SK-N-SH (cell line): Measurements from ENCODE around the gene ALG6. TPM values are rescaled to one million over a fixed set of nuclear protein-coding genes. Genes with fewer than 3 reads are reported as not detected.

Source experiments
- CTCF ChIA-PET: fragments of 300-600, 350-600 bp; formaldehyde crosslinking; extraction: SDS; loops from one replicate; lab custom pipeline; 2021; lab: Yijun Ruan, JAX
- POLR2A ChIA-PET: fragments of 350-600 bp; sonication (Branson Sonifier 250); formaldehyde crosslinking; extraction: SDS; loops from one replicate; lab custom pipeline; 2020; ENCODE audit warnings: antibody characterized with exemption, inconsistent platforms; lab: Yijun Ruan, JAX
- DNase-seq: peaks from one replicate; pipeline ENCODE4 v3.0.0; 2012
- H2AFZ ChIP-seq: fragments of 200-600 bp; sonication (generic); 2 replicates; pipeline ENCODE4 v1.8.1; 2016; ENCODE audit warnings: antibody characterized with exemption, mild to moderate bottlenecking, low read depth
- H3F3A ChIP-seq: fragments of 200-600 bp; sonication (generic); replicated peaks from 2 replicates; pipeline ENCODE3; 2016; ENCODE audit warnings: antibody characterized with exemption, mild to moderate bottlenecking; ENCODE audit not compliant: insufficient read depth
- H3K27ac ChIP-seq, 2 experiments: fragments of 200-500 bp in 1 of 2; fragments of 200-600 bp in 1 of 2; sonication (Bioruptor generic) in 1 of 2; sonication (generic), shearing (Covaris generic) in 1 of 2; 2 replicates each; pipeline versions ENCODE4 v1.5.1 to v1.6.1; 2014 to 2016; ENCODE audit warnings: low read depth in 2 of 2, inconsistent platforms in 1 of 2, low read length in 1 of 2, mild to moderate bottlenecking in 1 of 2, mixed read lengths in 1 of 2
- H3K27me3 ChIP-seq: fragments of 200-600 bp; sonication (generic), shearing (Covaris generic); 2 replicates; pipeline ENCODE4 v1.6.1; 2016; ENCODE audit warnings: mixed run types; ENCODE audit not compliant: insufficient read depth
- H3K36me3 ChIP-seq, 2 experiments: fragments of 200-500 bp in 1 of 2; fragments of 200-600 bp in 1 of 2; sonication (Bioruptor generic) in 1 of 2; sonication (generic) in 1 of 2; replicated peaks in 1 of 2; 2 replicates each; pipeline versions ENCODE3 to v1.5.1; 2014 to 2016; ENCODE audit warnings: low read length in 1 of 2, mild to moderate bottlenecking in 1 of 2; ENCODE audit not compliant: insufficient read depth in 2 of 2, control insufficient read depth in 1 of 2
- H3K4me1 ChIP-seq, 2 experiments: fragments of 200-500 bp in 1 of 2; fragments of 200-600 bp in 1 of 2; sonication (Bioruptor generic) in 1 of 2; sonication (generic), shearing (Covaris generic) in 1 of 2; 2 replicates each; pipeline versions ENCODE4 v1.5.1 to v1.6.1; 2014 to 2016; ENCODE audit warnings: low read depth in 1 of 2, low read length in 1 of 2, mixed run types in 1 of 2; ENCODE audit not compliant: insufficient read depth in 2 of 2, control insufficient read depth in 1 of 2
- H3K4me2 ChIP-seq: fragments of 200-600 bp; sonication (generic), shearing (Covaris generic); 2 replicates; pipeline ENCODE4 v1.6.1; 2017; ENCODE audit warnings: mixed run types
- H3K4me3 ChIP-seq, 2 experiments: fragments of 200-500 bp in 1 of 2; fragments of 200-600 bp in 1 of 2; sonication (Bioruptor generic) in 1 of 2; sonication (generic), shearing (Covaris generic) in 1 of 2; 2 replicates each; pipeline versions ENCODE4 v1.5.1 to v1.8.1; 2014 to 2016; ENCODE audit warnings: low read depth in 2 of 2, inconsistent platforms in 1 of 2, low read length in 1 of 2, mild to moderate bottlenecking in 1 of 2, mixed read lengths in 1 of 2, moderate library complexity in 1 of 2
- H3K79me2 ChIP-seq: fragments of 200-600 bp; sonication (generic); 2 replicates; pipeline ENCODE4 v1.8.1; 2017; ENCODE audit warnings: mild to moderate bottlenecking; ENCODE audit not compliant: insufficient read depth
- H3K9ac ChIP-seq: fragments of 200-600 bp; sonication (generic); 2 replicates; pipeline ENCODE4 v1.6.1; 2017; ENCODE audit warnings: mixed run types
- H3K9me2 ChIP-seq: fragments of 200-600 bp; sonication (generic); 2 replicates; pipeline ENCODE4 v1.6.1; 2017; ENCODE audit warnings: mixed run types
- H3K9me3 ChIP-seq: fragments of 200-600 bp; sonication (generic); 2 replicates; pipeline ENCODE4 v1.6.1; 2017; ENCODE audit warnings: mixed run types, mild to moderate bottlenecking, moderate library complexity
- H4K20me1 ChIP-seq: fragments of 200-600 bp; sonication (generic); 2 replicates; pipeline ENCODE4 v1.6.1; 2017; ENCODE audit warnings: mild to moderate bottlenecking, mixed run types; ENCODE audit not compliant: insufficient read depth
- CHD2 ChIP-seq: fragments of 150-350 bp; IDR thresholded peaks from 2 replicates; pipeline ENCODE4 v1.6.1; 2018; ENCODE audit warnings: low read length; ENCODE audit not compliant: partially characterized antibody
- ELF1 ChIP-seq: IDR thresholded peaks from 2 replicates; pipeline ENCODE4 v1.4.0; 2012
- EZH2phosphoT487 ChIP-seq: fragments of 200-600 bp; sonication (generic); IDR thresholded peaks from 2 replicates; pipeline ENCODE4 v1.6.1; 2017; ENCODE audit warnings: low read depth, mixed run types, mild to moderate bottlenecking, antibody characterized with exemption, moderate library complexity, borderline replicate concordance
- FOSL2 ChIP-seq: IDR thresholded peaks from 2 replicates; pipeline ENCODE4 v1.4.0; 2012; ENCODE audit warnings: low read depth, mild to moderate bottlenecking, moderate library complexity, borderline replicate concordance
- FOXM1 ChIP-seq: IDR thresholded peaks from 2 replicates; pipeline ENCODE4 v1.4.0; 2012; ENCODE audit warnings: low read depth, mild to moderate bottlenecking
- IRF3 ChIP-seq: fragments of 150-350 bp; IDR thresholded peaks from 2 replicates; pipeline ENCODE4 v1.6.1; 2016; ENCODE audit warnings: mild to moderate bottlenecking, low read depth, low read length
- MAX ChIP-seq: IDR thresholded peaks from 2 replicates; pipeline ENCODE4 v1.4.0; 2012; ENCODE audit warnings: low read depth
- NRF1 ChIP-seq: IDR thresholded peaks from 2 replicates; pipeline ENCODE4 v1.6.1; 2012; ENCODE audit warnings: low read depth, mild to moderate bottlenecking, low read length
- PBX3 ChIP-seq: IDR thresholded peaks from 2 replicates; pipeline ENCODE4; 2012
- POLR2AphosphoS5 ChIP-seq: IDR thresholded peaks from 2 replicates; pipeline ENCODE4 v1.6.1; 2012; ENCODE audit warnings: low read depth, low read length
- RCOR1 ChIP-seq: fragments of 150-350 bp; IDR thresholded peaks from 2 replicates; pipeline ENCODE4 v1.6.1; 2017; ENCODE audit warnings: antibody characterized with exemption, low read length
- RXRA ChIP-seq: IDR thresholded peaks from 2 replicates; pipeline ENCODE4 v1.4.0; 2012; ENCODE audit warnings: low read depth, mild to moderate bottlenecking, borderline replicate concordance
- TCF12 ChIP-seq: IDR thresholded peaks from 2 replicates; pipeline ENCODE4 v1.4.0; 2012
- USF2 ChIP-seq: fragments of 150-350 bp; IDR thresholded peaks from 2 replicates; pipeline ENCODE4 v1.6.1; 2017; ENCODE audit warnings: antibody characterized with exemption, low read length, low read depth, borderline replicate concordance
- ZBTB33 ChIP-seq: IDR thresholded peaks from 2 replicates; pipeline ENCODE4 v1.4.0; 2012; ENCODE audit warnings: low read depth, borderline replicate concordance
- WGBS: methylation state at CpG from one replicate; pipeline ENCODE4 v1.1.6; 2017; ENCODE audit warnings: low lambda C conversion rate; 5-methylcytosine and 5-hydroxymethylcytosine counted together
- polyA plus RNA-seq, 3 experiments: library from polyadenylated mRNA; depleted of rRNA; stranded (reverse); fragments of >200 nt; gene quantifications; 2 replicates each; pipeline ENCODE4 v1.2.3, GENCODE V29; 2012

ALG6 gene
- polyA plus RNA-seq, 1 of the 3 experiments (the other 2 are of a cell fraction), result 3.8 TPM

- Histone ChIP-seq H3K9me3 (no peaks in the 10 kb centered on the region), H3K79me2 (no peaks in the 10 kb centered on the region), H3K36me3 (no peaks in the 10 kb centered on the region), H3K4me1 (peaks cover 4 to 7% of the 10 kb centered on the region in 2 experiments; a peak in 2 of 4 replicates), H2AFZ (no peak overlapping the region), H3K27ac (no peak overlapping the region), H3K9ac (no peak overlapping the region), H3K4me3 (peak overlapping the region in 1 of 2 experiments; percentile 44; a peak in 1 of 4 replicates), H3F3A (no peaks in the 10 kb centered on the region), H3K27me3 (peaks cover 91% of the 10 kb centered on the region), H3K9me2 (no peaks in the 10 kb centered on the region), H4K20me1 (no peaks in the 10 kb centered on the region), H3K4me2 (peak overlapping the region; percentile 31)
- ChIA-PET CTCF (interaction anchor here (0.7 to 9.8 kb wide), 6 partner anchors 11 to 221 kb away, joined by 3 to 86 read pairs (median 4); no protein-coding TSS in a partner anchor), POLR2A (no interaction called here)
- no peak for TF ChIP-seq ELF1
- peak; percentile 46 for TF ChIP-seq EZH2phosphoT487
- TF ChIP-seq PBX3, result no peak
- TF ChIP-seq RXRA, result no peak
- no peak for DNase-seq
- WGBS, result 8% methylated on average over 14 of the region's 14 CpGs
Measured at GRCh38 chr1:63317817-63318152, 49.6 kb upstream of the ALG6 start.

GRCh38 chr1:63318201-63318979 lies 49.0 kb upstream of the ALG6 start:
- no peak overlapping the region for H2AFZ ChIP-seq
- 32% methylated on average over 26 of the region's 28 CpGs for WGBS
- H3K9me2 ChIP-seq, result no peaks in the 10 kb centered on the region
- ChIA-PET CTCF (interaction anchor here (0.7 to 9.8 kb wide), 3 partner anchors 11 to 220 kb away, joined by 4 to 86 read pairs (median 11); no protein-coding TSS in a partner anchor), POLR2A (no interaction called here)
- no peaks in the 10 kb centered on the region for H3K36me3 ChIP-seq
- peaks cover 4 to 7% of the 10 kb centered on the region in 2 experiments; a peak in 2 of 4 replicates for H3K4me1 ChIP-seq
- H3K27ac ChIP-seq, result no peak overlapping the region
- no peaks in the 10 kb centered on the region for H4K20me1 ChIP-seq
- peak; percentile 36 for DNase-seq
- no peaks in the 10 kb centered on the region for H3K79me2 ChIP-seq
- no peak overlapping the region for H3K4me3 ChIP-seq
- H3K9me3 ChIP-seq, result no peaks in the 10 kb centered on the region
- H3K4me2 ChIP-seq, result 0 out of 2 replicates have a peak overlapping the region, but pooled peaks have one; percentile 31
- H3K9ac ChIP-seq, result no peak overlapping the region
- no peaks in the 10 kb centered on the region for H3F3A ChIP-seq
- peaks cover 94% of the 10 kb centered on the region for H3K27me3 ChIP-seq
- TF ChIP-seq PBX3 (no peak), MAX (no peak), ZBTB33 (no peak), FOXM1 (no peak), FOSL2 (no peak), CHD2 (no peak), TCF12 (no peak), NRF1 (no peak), IRF3 (no peak), USF2 (no peak), RCOR1 (no peak), POLR2AphosphoS5 (no peak)
